ENCODE data around the gene LEO1.
A peak's percentile ranks its signal among the peaks of the same experiment; 100 is the strongest.

The LEO1 gene

GRCh38 chr15:51926809-51927208, 44.8 kb downstream of the LEO1 start:
- DNase-seq, result no peak

- no peak for DNase-seq
These were observed 47.2 kb downstream of the LEO1 start for GRCh38 chr15:51924156-51925068.

GRCh38 chr15:51917493-51917892, 54.1 kb downstream of the LEO1 start:
- peak; percentile 32 for DNase-seq

GRCh38 chr15:51912528-51912927, 59.0 kb downstream of the LEO1 start:
- no peak for DNase-seq

GRCh38 chr15:51909584-51909983, 62.0 kb downstream of the LEO1 start:
- DNase-seq, result no peak

- peak; percentile 9 for DNase-seq
These were observed 63.3 kb downstream of the LEO1 start for GRCh38 chr15:51908316-51908715.

- peak; percentile 45 for DNase-seq
These were observed 64.3 kb downstream of the LEO1 start for GRCh38 chr15:51907136-51907862.

- no peak for DNase-seq
These were observed 66.6 kb downstream of the LEO1 start for GRCh38 chr15:51904931-51905330.

GRCh38 chr15:51904421-51904820, 67.2 kb downstream of the LEO1 start:
- no peak for DNase-seq

- DNase-seq, result no peak
These were observed 82.1 kb downstream of the LEO1 start for GRCh38 chr15:51889486-51889885.

GRCh38 chr15:51888593-51889195, 82.9 kb downstream of the LEO1 start:
- peak; percentile 41 for DNase-seq
